HG02678 (cell line): ENCODE measurements around the gene PPARD.
"Not testable (repeated sequence)": the region's sequence is repeated elsewhere in the genome, so short reads cannot be mapped to it uniquely, and the experiment has no call there.

ENCODE experiments used
- ATAC-seq: cut with Tn5 transposase; IDR thresholded peaks from one replicate; pipeline ENCODE4 v1.9.1; 2021; ENCODE audit warnings: mild to moderate bottlenecking, moderate library complexity; ENCODE audit not compliant: unreplicated experiment

The PPARD gene

DNA sequence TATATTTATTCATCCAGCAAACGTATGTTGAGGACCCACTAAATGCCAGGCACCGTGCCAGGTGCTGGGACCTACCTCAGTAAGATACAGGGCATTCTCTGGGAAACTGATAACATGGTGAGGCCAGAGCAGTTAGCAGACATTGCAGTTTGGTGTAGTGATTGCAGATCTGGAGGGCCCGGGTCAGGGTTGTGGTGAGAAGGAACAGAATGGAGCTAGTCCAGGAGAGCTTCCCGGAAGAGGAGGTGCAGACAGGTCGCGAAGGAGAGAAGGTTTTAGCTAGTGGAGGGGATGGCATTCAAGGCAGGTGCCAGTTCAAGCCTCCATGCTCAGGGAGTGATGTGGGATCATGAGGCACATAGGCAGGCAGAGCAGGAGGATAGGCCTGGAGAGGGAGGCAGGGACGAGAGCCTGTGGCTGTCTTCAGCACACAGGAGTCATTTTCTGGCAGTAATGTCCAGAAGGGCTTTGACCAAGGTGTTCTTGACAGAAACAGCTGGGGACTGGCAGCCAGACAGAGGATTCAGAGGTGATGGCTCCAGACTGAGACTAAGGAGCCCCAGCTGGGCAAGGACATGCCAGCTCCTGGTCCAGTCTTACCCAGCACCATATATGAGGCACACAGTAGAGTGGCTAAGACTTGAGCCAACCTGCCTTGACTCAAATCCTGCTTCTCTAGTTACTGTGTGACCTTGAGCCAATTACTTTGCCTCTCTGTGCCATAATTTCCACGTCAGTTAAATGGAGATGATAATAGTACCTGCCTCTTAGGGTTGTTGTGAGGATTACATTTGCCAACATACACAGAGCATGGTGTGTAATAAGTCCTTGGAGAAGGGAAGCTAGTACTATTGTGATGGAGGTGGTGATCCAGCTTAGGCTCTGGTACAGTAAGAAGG, 61.4 kb downstream of the PPARD start:
- ATAC-seq: no peak

DNA sequence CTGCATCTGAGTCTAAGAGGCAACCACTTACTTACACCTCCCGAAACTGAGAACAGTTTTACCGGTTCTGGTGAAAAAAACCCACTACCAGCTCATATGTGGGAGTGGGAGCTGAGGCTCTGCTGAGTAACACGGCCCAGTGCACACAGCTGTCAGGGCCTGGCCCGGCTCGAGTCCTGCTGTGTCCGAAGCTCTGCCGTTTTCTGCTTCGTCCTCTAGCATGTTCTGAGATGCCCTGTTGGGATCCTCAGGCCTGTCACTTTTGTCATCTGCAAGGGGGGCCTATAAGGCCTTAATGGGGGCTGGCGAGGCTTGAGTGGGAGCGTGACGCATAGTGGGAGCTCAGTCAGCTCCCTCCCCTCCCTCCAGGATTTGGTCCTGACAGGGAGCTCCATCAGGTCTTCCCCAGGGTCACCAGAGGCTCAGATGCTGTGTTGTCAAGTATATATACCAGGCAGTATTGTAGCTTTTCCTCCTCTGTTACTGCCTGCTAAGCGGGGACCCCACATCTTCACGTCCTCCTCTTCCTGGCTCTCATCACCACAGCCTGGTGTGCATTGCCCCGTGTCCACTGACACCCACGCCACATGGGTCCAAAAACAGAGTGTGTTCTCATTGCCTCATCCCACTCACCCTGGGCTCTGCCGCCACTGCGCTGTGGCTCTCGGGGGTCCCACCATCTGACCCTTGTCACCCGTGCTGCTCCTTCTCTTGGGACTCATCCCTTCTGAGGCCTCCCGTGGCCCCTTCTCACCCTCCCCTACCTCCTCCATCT, 64.5 kb downstream of the PPARD start:
- ATAC-seq: no peak

- no peak for ATAC-seq
Observed at GRCh38 chr6:35409245-35409644, 66.9 kb downstream of the PPARD start.

DNA sequence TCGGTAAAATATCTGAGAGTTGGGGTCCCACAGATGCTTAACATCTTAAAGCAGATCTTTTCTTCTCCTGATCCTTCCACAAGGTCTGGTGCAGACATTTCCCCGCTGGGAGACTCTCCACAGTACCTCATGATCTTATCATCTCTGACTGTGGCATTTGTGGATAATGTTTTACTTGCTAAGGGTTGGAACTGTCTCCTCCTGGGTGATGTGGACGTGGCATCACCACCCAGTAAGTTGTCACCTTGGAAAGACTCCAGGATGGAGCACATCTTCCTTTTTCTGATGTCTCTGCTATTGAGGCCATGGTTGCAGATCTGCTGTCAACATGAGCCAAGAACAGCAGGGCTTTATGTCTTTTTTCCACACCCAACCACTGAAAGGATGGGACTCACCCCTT, 67.8 kb downstream of the PPARD start:
- ATAC-seq: no peak

DNA sequence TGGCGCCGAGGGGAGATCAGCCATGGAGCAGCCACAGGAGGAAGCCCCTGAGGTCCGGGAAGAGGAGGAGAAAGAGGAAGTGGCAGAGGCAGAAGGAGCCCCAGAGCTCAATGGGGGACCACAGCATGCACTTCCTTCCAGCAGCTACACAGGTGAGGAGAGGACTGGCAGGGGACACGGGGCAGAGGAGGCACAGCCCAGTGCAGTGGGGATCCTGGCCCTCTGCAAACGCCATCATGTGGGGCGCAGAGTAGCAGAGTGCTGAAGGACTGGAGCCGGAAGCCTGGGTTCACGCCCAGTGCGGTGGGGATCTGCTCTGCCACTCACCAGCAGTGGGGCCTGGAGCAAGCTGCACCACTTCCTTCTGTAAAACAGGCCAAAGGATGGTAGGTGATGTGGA, 68.7 kb downstream of the PPARD start:
- ATAC-seq: no peak

GRCh38 chr6:35412102-35412501, 69.7 kb downstream of the PPARD start:
- no peak for ATAC-seq

DNA sequence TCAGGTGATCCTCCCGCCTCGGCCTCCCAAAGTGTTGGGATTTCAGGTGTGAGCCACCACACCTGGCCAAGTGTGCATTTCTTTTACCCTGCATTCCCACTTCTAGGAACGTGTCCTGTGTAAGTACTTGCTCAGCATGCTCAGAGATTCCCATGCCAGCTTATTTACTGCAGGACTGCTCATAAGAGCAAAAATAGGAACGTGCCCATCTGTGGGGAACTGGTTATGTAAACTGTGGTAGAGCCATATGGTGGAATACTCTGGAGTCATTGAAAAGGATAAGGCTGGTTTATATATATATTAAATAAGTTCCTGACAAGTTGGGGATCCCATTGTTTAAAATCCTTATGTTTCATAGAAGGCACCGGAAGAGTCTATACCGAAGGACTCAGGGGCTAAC, 71.6 kb downstream of the PPARD start:
- ATAC-seq: no peak

DNA sequence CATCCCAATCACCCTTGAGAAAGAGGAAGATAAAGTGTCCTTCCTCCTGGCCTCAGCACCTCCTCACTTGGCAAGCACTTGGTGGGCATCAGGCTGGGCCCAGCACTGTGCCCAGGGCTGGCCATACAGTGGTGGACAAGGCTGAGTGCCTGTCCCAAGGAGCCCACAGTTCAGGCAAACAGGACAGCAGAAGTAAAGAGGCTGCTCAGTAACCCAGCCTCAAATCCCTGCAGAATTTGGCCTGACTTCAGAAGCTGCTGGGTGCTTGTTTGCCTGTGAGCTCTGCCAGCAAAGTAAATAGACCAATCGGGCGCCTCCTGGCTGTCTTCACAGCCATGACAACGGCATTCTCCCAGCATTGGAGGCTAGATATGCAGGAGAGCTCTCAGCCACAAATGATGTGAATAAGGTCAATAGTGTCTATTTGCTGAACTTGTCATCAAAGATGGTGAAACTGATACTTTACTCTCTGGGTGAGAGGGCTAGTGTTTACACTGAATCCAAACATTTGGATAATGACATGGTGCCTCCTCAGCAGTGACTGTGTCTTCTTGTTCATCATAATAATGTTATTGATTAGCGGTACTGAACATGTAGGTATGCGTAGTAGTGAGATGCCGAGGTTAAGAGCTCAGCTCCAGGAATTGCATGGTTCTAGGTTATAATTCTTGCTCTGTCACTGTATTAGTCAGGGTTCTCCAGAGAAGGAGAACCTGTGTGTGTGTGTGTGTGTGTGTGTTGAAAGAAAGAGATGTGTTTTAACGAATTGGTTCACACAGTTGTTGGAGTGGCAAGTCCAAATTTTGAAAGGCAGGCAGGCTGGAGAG, 72.9 kb downstream of the PPARD start:
- ATAC-seq: no peak

GRCh38 chr6:35417979-35418661, 75.8 kb downstream of the PPARD start:
- no peak for ATAC-seq

- no peak for ATAC-seq
Observed at GRCh38 chr6:35419417-35419816, 77.1 kb downstream of the PPARD start.

DNA sequence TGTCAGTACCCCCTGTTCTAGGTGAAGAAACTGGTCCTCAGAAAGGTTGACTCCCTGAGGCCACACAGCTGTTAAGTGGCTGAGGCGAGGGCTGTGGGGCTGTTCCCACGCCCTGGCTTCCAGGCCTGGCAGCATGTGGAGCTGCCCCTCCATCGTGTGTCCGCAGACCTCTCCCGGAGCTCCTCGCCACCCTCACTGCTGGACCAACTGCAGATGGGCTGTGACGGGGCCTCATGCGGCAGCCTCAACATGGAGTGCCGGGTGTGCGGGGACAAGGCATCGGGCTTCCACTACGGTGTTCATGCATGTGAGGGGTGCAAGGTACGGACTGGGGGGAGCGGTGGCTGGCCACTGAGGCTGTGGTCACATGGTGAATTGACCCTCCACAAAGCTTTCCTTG, 77.6 kb downstream of the PPARD start:
- no peak for ATAC-seq

- ATAC-seq: no peak
Observed at GRCh38 chr6:35425284-35425683, 82.9 kb downstream of the PPARD start.

- no peak for ATAC-seq
Observed at GRCh38 chr6:35426074-35426473, 83.7 kb downstream of the PPARD start.

GRCh38 chr6:35427435-35427834, 85.1 kb downstream of the PPARD start:
- ATAC-seq: no peak

DNA sequence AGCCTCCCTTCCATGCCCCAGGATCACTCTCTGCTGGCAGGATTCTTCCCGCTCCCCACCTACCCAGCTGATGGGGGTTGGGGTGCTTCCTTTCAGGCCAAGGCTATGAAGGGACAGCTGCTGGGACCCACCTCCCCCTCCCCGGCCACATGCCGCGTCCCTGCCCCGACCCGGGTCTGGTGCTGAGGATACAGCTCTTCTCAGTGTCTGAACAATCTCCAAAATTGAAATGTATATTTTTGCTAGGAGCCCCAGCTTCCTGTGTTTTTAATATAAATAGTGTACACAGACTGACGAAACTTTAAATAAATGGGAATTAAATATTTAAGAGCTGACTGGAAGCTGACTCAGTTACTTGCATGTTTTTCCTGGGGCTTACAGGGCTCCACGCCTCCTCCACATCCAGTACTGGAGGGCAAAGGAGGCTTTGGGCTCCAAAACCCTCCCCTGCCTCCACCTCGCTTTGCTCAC, 85.5 kb downstream of the PPARD start:
- no peak for ATAC-seq

- ATAC-seq: no peak
Observed at GRCh38 chr6:35428421-35429149, 86.2 kb downstream of the PPARD start.

- ATAC-seq: no peak
Observed at GRCh38 chr6:35429463-35429862, 87.1 kb downstream of the PPARD start.

DNA sequence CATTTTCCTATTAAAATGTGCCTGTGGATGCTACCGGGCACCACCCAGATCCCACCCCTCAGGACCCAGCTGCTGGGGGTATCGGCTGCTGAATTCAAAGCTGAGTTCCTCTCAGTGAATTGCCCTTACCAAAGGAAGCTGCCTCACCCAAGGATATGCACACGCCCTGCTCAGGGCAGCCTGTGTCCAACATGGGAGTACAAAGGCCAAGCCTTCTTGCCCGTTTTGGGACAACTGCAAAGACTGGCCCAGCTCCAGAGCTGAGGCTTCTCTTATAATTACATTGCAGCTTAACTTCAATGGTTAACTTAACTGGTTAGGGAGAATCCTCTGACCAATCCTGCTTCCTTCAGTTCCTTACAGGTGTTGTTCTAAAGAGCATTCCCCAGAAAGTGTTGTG, 89.9 kb downstream of the PPARD start:
- no peak for ATAC-seq

- not testable (repeated sequence) for ATAC-seq
Observed at GRCh38 chr6:35432702-35433101, 90.3 kb downstream of the PPARD start.
